OCI-LY1 (cell line): ENCODE measurements around the gene SEC14L3.

Source experiments
- H2AFZ ChIP-seq: fragments of 200-600 bp; sonication (generic), shearing (Covaris generic); 2 replicates; pipeline ENCODE4 v1.6.0; 2014; ENCODE audit warnings: antibody characterized with exemption, mild to moderate bottlenecking, low read length
- H3F3A ChIP-seq: fragments of 200-600 bp; sonication (generic), shearing (Covaris generic); 2 replicates; pipeline ENCODE4 v1.6.0; 2014; ENCODE audit warnings: mild to moderate bottlenecking, antibody characterized with exemption, low read length, moderate library complexity; ENCODE audit not compliant: insufficient read depth
- H3K27ac ChIP-seq: fragments of 200-600 bp; sonication (generic); 2 replicates; pipeline ENCODE4 v1.5.1; 2014; ENCODE audit warnings: low read length, mixed run types, mild to moderate bottlenecking, low read depth; ENCODE audit not compliant: poor library complexity, severe bottlenecking
- H3K27me3 ChIP-seq: fragments of 200-600 bp; sonication (generic); 2 replicates; pipeline ENCODE4 v1.6.0; 2014; ENCODE audit warnings: antibody characterized with exemption, mild to moderate bottlenecking, low read length, moderate library complexity; ENCODE audit not compliant: insufficient read depth
- H3K36me3 ChIP-seq: fragments of 200-600 bp; sonication (generic); 2 replicates; pipeline ENCODE4 v1.6.1; 2014; ENCODE audit warnings: mild to moderate bottlenecking, antibody characterized with exemption, low read length, moderate library complexity, mixed read lengths; ENCODE audit not compliant: insufficient read depth
- H3K4me1 ChIP-seq: fragments of 200-600 bp; sonication (generic); 2 replicates; pipeline ENCODE4 v1.5.1; 2014; ENCODE audit warnings: mild to moderate bottlenecking, low read length, moderate library complexity; ENCODE audit not compliant: insufficient read depth, severe bottlenecking
- H3K4me2 ChIP-seq: fragments of 200-600 bp; sonication (generic), shearing (Covaris generic); 2 replicates; pipeline ENCODE4 v1.6.1; 2014; ENCODE audit warnings: low read length
- H3K4me3 ChIP-seq: fragments of 200-600 bp; sonication (generic); 2 replicates; pipeline ENCODE4 v1.5.1; 2014; ENCODE audit warnings: low read length, low read depth, mild to moderate bottlenecking, mixed read lengths; ENCODE audit not compliant: poor library complexity, severe bottlenecking
- H3K79me2 ChIP-seq: fragments of 200-600 bp; shearing (Covaris generic); 2 replicates; pipeline ENCODE4 v1.6.1; 2016; ENCODE audit warnings: mixed run types, low read length, mixed read lengths; ENCODE audit not compliant: insufficient read depth
- H3K9ac ChIP-seq: fragments of 200-600 bp; sonication (generic), shearing (Covaris generic); 2 replicates; pipeline ENCODE4 v1.6.1; 2014; ENCODE audit warnings: mild to moderate bottlenecking, low read length, mixed read lengths
- H3K9me2 ChIP-seq: fragments of 200-600 bp; sonication (generic), shearing (Covaris generic); 2 replicates; pipeline ENCODE4 v1.6.1; 2014; ENCODE audit warnings: low read depth, mild to moderate bottlenecking, low read length, mixed read lengths
- H3K9me3 ChIP-seq: fragments of 200-600 bp; shearing (Covaris generic); 2 replicates; pipeline ENCODE4 v1.6.1; 2014; ENCODE audit warnings: low read length, mixed read lengths
- H4K20me1 ChIP-seq: fragments of 200-600 bp; sonication (generic), shearing (Covaris generic); 2 replicates; pipeline ENCODE4 v1.6.0; 2016; ENCODE audit warnings: mild to moderate bottlenecking, low read length; ENCODE audit not compliant: insufficient read depth
- EZH2 ChIP-seq: fragments of 200-600 bp; sonication (generic), shearing (Covaris generic); IDR thresholded peaks from 2 replicates; pipeline ENCODE4 v1.8.0; 2017; ENCODE audit warnings: borderline replicate concordance, mixed run types, mild to moderate bottlenecking, antibody characterized with exemption, low read length, moderate library complexity, mixed read lengths
- TF ChIP-seq, protein P1 (sequence below): fragments of 200-600 bp; sonication (generic), shearing (Covaris generic); IDR thresholded peaks from 2 replicates; pipeline ENCODE4 v1.5.1; 2017; ENCODE audit warnings: mild to moderate bottlenecking, antibody characterized with exemption, low read length, moderate library complexity, mixed read lengths

The SEC14L3 gene

DNA sequence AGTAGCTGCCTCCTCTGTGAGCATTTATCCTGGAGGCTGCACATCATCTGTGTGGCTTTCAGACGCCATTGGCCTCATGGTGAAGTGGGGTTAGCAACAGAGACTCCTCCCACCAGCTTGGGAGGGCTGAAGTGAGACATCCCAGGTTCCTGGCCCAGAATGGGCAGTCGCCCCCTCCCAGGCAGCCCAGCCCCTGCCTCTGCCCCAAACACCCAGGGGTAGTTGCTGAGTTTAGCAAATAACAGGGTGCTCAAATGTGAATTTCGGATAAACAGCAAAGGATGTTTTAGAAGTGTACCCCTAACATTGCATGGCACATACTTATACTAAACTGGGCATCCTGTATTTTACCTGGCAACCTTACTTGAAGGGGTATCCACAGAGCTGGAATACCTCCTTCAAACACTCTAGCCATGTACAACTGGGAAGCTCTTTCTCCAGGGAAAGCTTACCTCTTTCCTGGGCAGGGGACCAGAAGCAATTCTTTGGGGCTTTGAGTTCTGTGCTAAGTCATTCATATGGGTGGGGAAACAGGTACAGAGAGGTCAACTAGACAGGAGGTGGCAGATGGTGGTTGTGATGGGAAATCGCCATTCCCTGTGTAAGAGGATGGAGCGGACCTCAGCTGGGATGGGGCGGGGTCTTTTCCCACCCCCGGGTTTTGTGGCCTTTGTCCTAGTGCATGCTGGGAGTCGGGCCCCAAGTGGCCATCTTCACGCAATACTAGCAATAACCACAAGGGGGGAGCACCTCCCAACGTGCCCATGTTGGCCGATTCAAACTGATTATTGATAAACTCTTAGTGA lies 27.0 kb downstream of the SEC14L3 start:
- H3K27me3 ChIP-seq: no peaks in the 10 kb centered on the region
- H3K27ac ChIP-seq: no peak overlapping the region
- H4K20me1 ChIP-seq: no peaks in the 10 kb centered on the region
- H2AFZ ChIP-seq: no peak overlapping the region
- H3K36me3 ChIP-seq: no peaks in the 10 kb centered on the region
- H3K9me3 ChIP-seq: no peaks in the 10 kb centered on the region
- peaks cover 3% of the 10 kb centered on the region for H3K4me1 ChIP-seq
- TF ChIP-seq, protein P1, sequence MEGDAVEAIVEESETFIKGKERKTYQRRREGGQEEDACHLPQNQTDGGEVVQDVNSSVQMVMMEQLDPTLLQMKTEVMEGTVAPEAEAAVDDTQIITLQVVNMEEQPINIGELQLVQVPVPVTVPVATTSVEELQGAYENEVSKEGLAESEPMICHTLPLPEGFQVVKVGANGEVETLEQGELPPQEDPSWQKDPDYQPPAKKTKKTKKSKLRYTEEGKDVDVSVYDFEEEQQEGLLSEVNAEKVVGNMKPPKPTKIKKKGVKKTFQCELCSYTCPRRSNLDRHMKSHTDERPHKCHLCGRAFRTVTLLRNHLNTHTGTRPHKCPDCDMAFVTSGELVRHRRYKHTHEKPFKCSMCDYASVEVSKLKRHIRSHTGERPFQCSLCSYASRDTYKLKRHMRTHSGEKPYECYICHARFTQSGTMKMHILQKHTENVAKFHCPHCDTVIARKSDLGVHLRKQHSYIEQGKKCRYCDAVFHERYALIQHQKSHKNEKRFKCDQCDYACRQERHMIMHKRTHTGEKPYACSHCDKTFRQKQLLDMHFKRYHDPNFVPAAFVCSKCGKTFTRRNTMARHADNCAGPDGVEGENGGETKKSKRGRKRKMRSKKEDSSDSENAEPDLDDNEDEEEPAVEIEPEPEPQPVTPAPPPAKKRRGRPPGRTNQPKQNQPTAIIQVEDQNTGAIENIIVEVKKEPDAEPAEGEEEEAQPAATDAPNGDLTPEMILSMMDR: peak; percentile 81
- TF ChIP-seq EZH2: no peak
- H3K4me3 ChIP-seq: no peak overlapping the region
- H3K9me2 ChIP-seq: no peaks in the 10 kb centered on the region
- H3K4me2 ChIP-seq: no peak overlapping the region; the same call in 1 of the 2 replicates
- no peaks in the 10 kb centered on the region for H3K79me2 ChIP-seq
- H3K9ac ChIP-seq: no peak overlapping the region
- no peaks in the 10 kb centered on the region for H3F3A ChIP-seq

DNA sequence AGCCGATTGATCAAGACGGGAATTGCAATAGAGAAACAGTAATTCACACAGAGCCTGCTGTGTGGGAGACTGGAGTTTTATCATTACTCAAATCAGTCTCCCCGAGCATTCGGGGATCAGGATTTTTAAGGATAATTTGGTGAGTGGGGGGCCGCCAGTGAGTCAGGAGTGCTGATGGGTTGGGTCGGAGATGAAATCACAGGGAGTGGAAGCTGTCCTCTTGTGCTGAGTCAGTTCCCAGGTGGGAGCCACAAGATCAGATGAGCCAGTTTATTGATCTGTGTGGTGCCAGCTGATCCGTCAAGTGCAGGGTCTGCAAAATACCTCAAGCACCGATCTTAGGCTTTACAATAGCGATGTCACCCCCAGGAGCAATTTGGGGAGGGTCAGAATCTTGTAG lies 30.7 kb downstream of the SEC14L3 start:
- H2AFZ ChIP-seq: no peak overlapping the region
- no peaks in the 10 kb centered on the region for H3K27me3 ChIP-seq
- no peak overlapping the region for H3K4me3 ChIP-seq
- H3K4me2 ChIP-seq: no peak overlapping the region
- H3K4me1 ChIP-seq: peaks cover 3% of the 10 kb centered on the region
- TF ChIP-seq, protein P1: no peak
- no peak for TF ChIP-seq EZH2
- no peaks in the 10 kb centered on the region for H3K9me3 ChIP-seq
- H3K79me2 ChIP-seq: no peaks in the 10 kb centered on the region
- no peaks in the 10 kb centered on the region for H3K9me2 ChIP-seq
- no peak overlapping the region for H3K27ac ChIP-seq
- no peak overlapping the region for H3K9ac ChIP-seq
- H4K20me1 ChIP-seq: no peaks in the 10 kb centered on the region
- no peaks in the 10 kb centered on the region for H3F3A ChIP-seq
- H3K36me3 ChIP-seq: no peaks in the 10 kb centered on the region

DNA sequence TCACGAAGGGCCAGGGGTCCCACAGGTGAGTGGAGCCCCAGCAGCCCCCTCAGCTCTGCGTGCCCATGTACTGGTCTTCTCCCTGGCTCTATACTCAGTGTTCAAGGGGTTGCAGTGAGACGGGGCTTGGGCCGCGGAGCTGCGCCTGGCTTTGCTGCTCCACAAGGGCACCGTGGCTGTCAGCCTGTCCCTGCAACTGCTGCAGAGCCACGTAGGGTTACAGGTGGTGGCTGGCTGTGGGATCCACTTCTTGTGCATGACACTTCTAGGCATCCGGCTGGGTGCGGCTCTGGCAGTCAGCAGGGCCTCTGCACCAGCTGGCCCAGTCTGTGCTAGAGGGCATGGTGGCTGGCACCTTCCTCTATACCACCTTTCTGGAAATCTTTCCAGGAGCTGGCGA lies 32.0 kb downstream of the SEC14L3 start:
- H3K27ac ChIP-seq: no peak overlapping the region
- peaks cover 13% of the 10 kb centered on the region for H3K4me1 ChIP-seq
- no peaks in the 10 kb centered on the region; the same call in 1 of the 2 replicates for H3K36me3 ChIP-seq
- no peaks in the 10 kb centered on the region for H3K27me3 ChIP-seq
- no peaks in the 10 kb centered on the region for H4K20me1 ChIP-seq
- no peaks in the 10 kb centered on the region for H3K9me2 ChIP-seq
- H3K4me2 ChIP-seq: no peak overlapping the region
- H2AFZ ChIP-seq: no peak overlapping the region
- H3F3A ChIP-seq: no peaks in the 10 kb centered on the region
- TF ChIP-seq, protein P1: no peak
- no peak for TF ChIP-seq EZH2
- H3K9ac ChIP-seq: no peak overlapping the region
- H3K4me3 ChIP-seq: no peak overlapping the region
- no peaks in the 10 kb centered on the region for H3K79me2 ChIP-seq
- H3K9me3 ChIP-seq: 0 out of 2 replicates have a peak, but pooled peaks cover 2% of the 10 kb centered on the region
